Measurements from ENCODE around the gene SECTM1.

DNA sequence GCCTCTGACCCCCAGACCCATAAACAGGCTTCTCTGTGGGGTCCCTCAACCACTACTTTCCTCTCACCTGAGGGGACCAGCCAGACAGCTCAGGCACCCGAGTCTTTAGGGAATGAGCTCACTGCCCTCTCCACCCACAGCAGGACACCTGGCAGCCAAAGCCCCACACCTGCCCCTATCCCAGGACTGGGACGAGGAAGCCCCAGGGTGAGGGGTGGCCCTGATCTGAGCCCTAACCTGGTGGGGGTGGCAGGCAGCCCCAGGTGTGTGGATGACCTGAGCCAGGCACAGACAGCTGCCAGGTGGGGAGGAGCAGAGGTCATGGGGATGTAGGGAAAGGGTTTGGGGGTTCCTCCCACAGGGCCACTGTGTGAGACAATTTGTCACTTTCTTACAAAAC is 23.8 kb upstream of the SECTM1 start:
- TF ChIP-seq EZH2 (IDR thresholded peaks at IDR 0.05; ENCODE audit: insufficient read depth, poor library complexity, severe bottlenecking), result no peak
- no peak for TF ChIP-seq EZH2phosphoT487 (IDR thresholded peaks at IDR 0.05; ENCODE audit: insufficient read depth, low read depth)

All from GM23248 (cell line).